ENCODE measurements around the gene STK32A. TPM values are rescaled to one million over a fixed set of nuclear protein-coding genes. Genes with fewer than 3 reads are reported as not detected.

STK32A gene
- total RNA-seq, 1 donor from 2014 or later, result 5.3 TPM

- H3K9me3 Mint-ChIP-seq, result no peaks in the 10 kb centered on the region
- no peaks in the 10 kb centered on the region for H3K36me3 Mint-ChIP-seq
- H3K4me3 Mint-ChIP-seq, result no peak overlapping the region
- DNase-seq (ENCODE audit: extremely low spot score, unreplicated experiment), result no peak
- TF ChIP-seq CTCF (conservative IDR thresholded peaks at IDR 0.05), result no peak
- H3K27ac Mint-ChIP-seq, result no peak overlapping the region
- no peaks in the 10 kb centered on the region for H3K27me3 Mint-ChIP-seq
- H3K4me1 Mint-ChIP-seq (ENCODE audit: unreplicated experiment), result peaks cover 9% of the 10 kb centered on the region
These were observed 192.9 kb downstream of the STK32A start for GRCh38 chr5:147427521-147428401.

- peaks cover 5% of the 10 kb centered on the region for H3K36me3 Mint-ChIP-seq
These were observed 195.8 kb downstream of the STK32A start for GRCh38 chr5:147430628-147431027.

GRCh38 chr5:147431586-147431985, 196.8 kb downstream of the STK32A start:
- DNase-seq (ENCODE audit: extremely low spot score, unreplicated experiment), result no peak
- H3K27ac Mint-ChIP-seq, result no peak overlapping the region
- no peak overlapping the region for H3K4me3 Mint-ChIP-seq
- no peaks in the 10 kb centered on the region for H3K9me3 Mint-ChIP-seq
- no peaks in the 10 kb centered on the region for H3K27me3 Mint-ChIP-seq
- peaks cover 5% of the 10 kb centered on the region for H3K36me3 Mint-ChIP-seq
- H3K4me1 Mint-ChIP-seq (ENCODE audit: unreplicated experiment), result peaks cover 13% of the 10 kb centered on the region
- no peak for TF ChIP-seq CTCF (conservative IDR thresholded peaks at IDR 0.05)

More at GRCh38 chr5:147430628-147431027, 195.8 kb downstream of the STK32A start:
- Mint-ChIP-seq H3K27ac (no peak overlapping the region), H3K27me3 (no peaks in the 10 kb centered on the region), H3K4me3 (no peak overlapping the region), H3K9me3 (no peaks in the 10 kb centered on the region), H3K4me1 (ENCODE audit: unreplicated experiment) (peaks cover 13% of the 10 kb centered on the region)
- no peak for DNase-seq (ENCODE audit: extremely low spot score, unreplicated experiment)
- TF ChIP-seq CTCF (conservative IDR thresholded peaks at IDR 0.05), result no peak

- no peak overlapping the region for H3K4me3 Mint-ChIP-seq
- peaks cover 13% of the 10 kb centered on the region for H3K4me1 Mint-ChIP-seq (ENCODE audit: unreplicated experiment)
- H3K27me3 Mint-ChIP-seq, result no peaks in the 10 kb centered on the region
- no peak overlapping the region for H3K27ac Mint-ChIP-seq
- H3K9me3 Mint-ChIP-seq, result no peaks in the 10 kb centered on the region
- no peak for TF ChIP-seq CTCF (conservative IDR thresholded peaks at IDR 0.05)
- H3K36me3 Mint-ChIP-seq, result peaks cover 5% of the 10 kb centered on the region
- DNase-seq (ENCODE audit: extremely low spot score, unreplicated experiment), result no peak
These were observed 197.5 kb downstream of the STK32A start for GRCh38 chr5:147432323-147432722.

- no peaks in the 10 kb centered on the region for H3K27me3 Mint-ChIP-seq
- H3K4me3 Mint-ChIP-seq, result no peak overlapping the region
- no peak overlapping the region for H3K27ac Mint-ChIP-seq
- no peak for DNase-seq (ENCODE audit: extremely low spot score, unreplicated experiment)
- no peaks in the 10 kb centered on the region for H3K9me3 Mint-ChIP-seq
- no peak for TF ChIP-seq CTCF (conservative IDR thresholded peaks at IDR 0.05)
- peaks cover 5% of the 10 kb centered on the region for H3K36me3 Mint-ChIP-seq
- H3K4me1 Mint-ChIP-seq (ENCODE audit: unreplicated experiment), result peaks cover 10% of the 10 kb centered on the region
These were observed 199.2 kb downstream of the STK32A start for GRCh38 chr5:147434049-147434448.
